GM21447 (cell line): ENCODE measurements around the gene NUDT14.

ENCODE experiments used
- ATAC-seq: cut with Tn5 transposase; IDR thresholded peaks from one replicate; pipeline ENCODE4 v1.9.1; 2021; ENCODE audit not compliant: unreplicated experiment

NUDT14 gene

DNA sequence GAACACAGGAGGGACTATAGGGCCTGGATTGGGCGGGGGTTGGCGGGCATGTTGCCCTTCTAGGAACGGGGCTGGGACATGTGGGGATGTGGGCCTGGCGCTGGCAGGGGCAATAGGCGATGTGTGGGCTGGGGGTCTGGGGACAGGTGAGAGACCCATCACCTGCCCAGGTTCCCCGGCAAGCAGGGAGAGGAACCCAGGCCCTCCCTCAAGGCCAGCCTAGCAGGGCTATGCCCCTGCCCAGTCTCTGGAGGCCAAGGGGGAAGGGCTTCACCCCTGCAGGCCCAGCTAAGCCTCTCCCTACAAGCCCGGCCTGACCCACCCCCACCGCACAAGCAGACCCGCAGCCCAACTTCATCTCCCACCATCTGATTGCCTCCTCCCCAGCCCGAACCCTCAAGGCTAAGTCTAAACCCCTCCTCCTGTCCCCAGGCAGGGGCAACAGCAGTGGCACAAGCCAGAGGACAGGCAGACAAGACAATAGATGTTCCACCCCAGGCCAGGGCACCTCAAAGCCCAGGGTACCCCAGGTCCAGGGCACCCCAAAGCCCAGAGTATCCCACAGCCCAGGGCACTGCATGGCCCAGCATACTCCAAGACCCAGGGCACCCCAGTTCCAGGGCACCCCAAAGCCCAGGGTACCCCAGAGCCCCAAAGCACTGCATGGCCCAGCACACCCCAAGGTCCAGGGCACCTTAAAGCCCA is 19.0 kb downstream of the NUDT14 start:
- no peak for ATAC-seq

DNA sequence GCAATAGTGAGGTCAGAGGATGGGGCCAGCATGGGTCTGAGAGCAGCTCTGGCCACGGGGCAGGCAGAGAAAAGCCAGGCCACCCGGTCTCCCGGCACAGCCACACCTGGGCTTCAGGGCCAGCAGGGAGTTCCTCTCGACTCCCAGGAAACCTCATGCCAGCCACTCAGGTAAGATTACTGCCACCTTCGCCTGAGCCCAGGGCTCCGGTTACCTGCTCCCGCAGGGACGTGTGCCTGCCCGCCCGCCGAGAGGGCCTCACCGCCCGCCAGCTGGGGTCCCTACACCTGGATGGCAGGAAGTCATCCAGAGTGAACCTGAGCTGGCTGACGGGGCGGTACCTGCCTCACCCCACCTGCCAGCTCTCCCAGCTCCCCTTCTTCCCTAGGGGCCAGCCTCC is 19.8 kb downstream of the NUDT14 start:
- ATAC-seq: no peak

DNA sequence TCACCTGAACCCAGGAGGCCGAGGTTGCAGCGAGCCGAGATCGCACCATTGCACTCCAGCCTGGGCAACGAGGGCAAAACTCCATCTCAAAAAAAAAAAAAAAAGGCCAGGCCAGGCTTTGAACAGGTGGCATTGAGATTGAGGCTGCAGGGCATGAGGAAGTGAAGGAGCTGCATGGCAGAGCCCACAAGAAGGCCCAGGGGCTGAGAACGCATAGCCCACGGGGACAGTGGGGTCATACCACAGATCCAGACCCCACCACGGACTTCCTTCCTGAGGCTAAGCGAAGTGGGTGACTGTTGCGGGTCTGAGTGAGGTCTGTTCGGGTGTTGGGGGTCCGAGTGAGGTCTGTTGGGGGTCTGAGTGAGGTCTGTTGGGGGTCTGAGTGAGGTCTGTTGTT is 20.3 kb downstream of the NUDT14 start:
- ATAC-seq: no peak

DNA sequence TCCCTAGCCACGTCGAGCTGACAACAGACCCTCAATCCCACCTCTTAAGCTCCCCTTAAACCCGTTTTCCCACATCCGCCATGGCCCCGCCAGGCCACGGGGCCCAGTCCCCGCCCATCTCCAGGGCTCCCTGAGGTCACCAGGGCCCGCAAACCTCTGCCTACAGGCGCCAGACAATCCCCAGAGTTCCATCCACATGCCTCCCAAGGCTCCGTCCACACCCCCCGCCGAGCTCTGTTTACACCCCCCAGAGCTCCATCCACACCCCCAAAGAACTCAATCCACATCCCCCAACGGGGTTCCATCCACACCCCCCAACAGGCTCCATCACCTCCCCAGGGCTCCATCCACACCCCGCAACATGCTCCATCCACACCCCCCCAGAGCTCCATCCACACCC is 21.8 kb downstream of the NUDT14 start:
- no peak for ATAC-seq

DNA sequence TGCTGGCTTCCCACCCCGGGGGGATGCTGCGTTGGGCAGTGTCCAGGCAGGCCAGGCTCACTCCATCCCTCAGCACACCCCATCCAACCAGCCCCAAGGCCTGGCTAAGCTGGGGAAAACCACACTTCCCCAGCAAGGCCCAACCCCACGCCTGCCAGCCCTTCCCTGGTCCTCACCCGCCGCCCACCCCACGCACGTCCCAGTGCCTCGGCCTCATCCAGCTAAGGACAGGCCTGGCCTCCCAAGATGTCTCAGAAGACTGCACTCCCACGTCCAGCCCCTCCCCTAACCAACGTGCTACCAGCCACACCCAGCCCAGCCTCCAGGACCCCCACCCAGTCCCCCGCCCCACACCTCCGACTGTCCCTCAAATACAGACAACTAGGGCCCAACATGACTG is 22.3 kb downstream of the NUDT14 start:
- no peak for ATAC-seq

DNA sequence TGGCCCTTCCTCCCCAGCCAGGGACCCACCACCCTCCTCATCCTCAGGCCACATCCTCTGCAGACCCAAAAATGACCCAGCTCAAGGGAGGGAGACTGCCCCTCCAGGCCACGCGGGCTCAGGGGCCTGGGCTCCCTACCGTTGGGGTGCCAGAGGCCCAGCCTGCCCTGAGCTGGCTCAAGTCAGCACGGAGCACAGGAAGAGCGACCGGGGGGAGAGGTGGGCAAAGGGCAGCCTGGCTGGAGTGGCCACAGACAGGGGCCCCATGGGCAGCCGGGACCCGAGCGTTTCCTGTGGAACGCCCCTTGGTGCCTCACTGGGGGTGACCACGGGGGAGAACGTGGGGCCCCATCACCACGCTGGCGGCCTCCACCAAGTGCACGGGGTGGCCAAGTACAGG is 23.2 kb downstream of the NUDT14 start:
- no peak for ATAC-seq

DNA sequence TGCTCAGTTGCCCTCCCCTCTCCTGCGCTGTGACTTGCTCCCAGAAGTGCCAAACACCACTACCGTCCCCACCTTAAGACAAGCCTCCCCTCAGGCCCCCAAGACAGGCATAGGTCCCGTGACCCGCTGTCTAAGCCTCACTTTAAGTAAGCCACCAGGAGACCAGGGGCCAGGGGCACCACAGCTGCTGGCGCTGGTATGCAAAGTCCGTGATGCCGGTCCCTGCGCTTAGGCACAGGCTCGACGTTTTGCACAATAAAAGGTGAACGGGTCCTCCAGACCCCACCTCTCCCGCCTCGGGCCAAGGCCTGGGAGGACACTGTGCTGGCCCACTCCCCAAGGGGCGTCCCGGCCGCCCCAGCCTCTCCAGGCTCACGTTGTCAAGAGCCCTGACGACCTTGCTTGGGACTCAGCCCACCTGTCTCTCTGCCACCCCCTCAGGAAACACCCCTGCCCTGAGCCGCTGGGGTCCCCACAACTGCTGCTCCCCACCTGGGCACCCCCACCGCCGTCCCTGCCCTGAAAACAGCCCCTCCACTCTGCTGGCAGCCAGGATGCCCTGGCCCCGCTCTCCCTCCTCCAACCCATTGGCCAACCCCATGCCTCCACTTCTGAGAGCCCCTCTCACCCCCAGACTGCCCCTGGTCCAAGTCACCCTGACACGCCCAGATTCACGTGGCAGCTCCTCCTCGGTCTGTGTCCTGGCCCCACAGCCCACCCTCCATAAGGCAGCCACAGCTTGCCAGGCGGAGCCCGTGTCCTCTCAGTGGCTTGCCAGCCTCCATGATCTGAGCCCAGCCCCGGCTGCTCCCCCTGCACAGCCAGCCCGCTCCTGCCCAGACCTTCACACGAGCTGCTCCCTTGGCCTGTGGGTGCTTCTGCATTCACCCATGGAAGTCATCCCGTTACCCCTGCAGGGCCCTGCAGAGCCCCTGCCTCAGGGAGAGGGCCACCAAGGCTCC is 24.4 kb downstream of the NUDT14 start:
- no peak for ATAC-seq

DNA sequence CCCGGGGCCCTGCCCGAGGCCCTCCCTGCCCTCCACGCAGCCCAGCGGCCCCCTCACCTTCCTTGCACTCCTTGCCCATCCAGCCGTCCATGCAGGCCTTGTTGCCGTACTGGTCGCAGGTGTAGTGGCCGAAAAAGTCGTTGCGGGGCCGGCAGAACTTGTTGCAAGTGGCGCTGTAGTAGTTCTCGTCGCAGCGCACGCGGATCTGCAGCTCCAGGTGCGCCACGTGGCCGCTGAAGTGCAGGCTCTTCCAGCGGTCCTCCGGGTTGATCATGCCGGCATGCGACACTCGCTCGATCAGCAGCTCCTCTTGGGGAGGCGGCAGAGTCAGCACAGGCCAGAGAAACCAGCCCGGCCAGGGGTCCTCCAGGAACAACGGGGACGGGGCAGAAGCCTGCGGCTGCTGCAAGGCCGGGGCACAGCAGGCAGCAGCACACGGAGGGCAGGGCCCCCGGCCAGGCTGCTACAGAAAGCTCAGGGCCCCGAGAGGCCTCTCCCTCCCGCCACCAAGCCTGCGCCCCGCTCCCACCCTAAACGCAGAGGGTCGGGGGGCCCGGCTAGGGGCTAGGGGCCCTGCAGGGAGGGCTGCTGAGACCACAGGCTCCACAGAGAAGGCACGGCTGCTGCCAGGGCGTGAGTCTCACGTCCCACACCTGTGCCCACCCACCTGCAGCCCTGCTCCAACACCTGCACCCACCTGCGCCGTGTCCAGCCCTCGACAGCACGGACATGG is 25.3 kb downstream of the NUDT14 start:
- no peak for ATAC-seq

DNA sequence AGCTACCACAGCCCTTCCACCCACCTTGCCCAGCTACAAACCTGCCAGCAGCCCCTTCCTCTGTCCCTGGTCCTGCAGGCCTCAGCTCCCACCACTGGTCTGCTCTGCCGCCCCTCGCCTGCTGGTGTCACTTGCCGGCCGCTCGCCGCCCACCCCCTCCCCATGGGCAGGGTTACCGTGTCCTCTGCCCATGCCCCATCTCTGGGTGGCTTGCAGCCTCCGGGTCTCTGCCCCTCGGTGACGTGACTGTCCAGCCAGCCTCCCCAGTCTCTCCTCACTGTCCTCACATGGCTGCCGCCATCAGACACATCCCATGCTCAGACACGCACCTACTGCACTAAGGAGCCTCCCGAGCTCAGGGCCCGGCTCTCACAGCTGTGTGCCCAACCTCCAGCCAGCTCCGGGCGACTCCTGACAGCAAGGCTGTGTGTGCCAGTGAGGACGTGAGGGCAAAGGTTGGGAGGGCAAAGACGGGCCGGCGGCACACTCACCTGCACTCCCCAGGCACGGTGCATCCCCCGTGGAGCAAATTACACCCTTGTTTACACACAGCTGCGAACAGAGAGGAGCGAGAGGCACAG is 26.0 kb downstream of the NUDT14 start:
- ATAC-seq: no peak

DNA sequence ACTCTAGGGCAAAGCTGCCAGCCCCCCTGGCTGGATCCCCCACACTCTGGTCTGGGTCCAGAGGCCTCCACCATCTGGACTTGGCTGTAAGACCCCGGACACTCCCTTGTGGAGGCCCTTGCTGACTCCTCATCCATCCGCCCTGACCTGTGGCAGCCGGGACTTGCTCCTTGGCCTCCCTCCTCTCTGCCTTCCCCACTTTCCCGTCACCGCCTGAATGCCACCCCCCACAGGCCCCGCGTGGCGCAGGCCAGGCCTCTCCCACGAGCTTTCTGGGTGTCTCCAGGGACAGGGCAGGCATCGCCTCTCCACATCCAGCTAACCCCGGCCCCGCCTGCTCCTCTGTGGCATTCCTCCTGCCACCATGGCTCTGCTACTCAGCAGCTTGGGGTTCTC is 26.6 kb downstream of the NUDT14 start:
- no peak for ATAC-seq

DNA sequence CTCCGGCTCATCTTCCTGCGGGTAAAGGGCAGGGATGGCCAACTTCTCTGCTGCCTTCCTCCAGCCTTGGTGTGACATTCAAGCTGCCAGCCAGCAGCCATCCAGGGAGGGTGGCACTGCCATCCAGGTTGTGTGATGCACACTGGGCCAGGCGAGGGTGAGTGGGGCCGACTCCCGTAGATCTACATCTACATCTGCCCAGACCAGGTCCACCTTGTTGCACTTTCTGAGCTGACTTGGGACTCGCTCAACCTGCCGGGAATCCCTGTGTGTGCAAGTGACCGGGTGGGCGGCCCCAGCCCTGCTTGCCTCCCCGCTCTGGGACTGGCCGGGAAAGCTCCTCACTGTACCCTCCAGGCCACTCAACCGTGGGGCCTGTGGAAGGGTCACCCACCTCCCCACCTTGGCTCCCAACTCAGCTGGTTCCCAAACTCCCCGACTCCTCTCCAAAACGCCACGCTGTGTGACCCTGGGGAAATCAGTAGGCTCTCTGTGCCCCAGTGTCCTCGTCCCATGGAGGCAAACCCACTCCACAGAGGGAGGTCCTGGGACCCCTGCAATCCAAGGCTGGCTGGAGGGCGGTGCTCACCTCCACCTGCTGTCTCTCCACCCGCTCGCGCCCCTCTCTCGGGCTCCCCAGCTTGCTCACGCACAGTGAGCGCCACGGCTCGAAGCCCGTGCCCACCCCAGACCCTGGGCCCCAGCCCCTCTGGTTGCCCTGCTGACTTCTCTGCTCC is 27.2 kb downstream of the NUDT14 start:
- ATAC-seq: no peak

DNA sequence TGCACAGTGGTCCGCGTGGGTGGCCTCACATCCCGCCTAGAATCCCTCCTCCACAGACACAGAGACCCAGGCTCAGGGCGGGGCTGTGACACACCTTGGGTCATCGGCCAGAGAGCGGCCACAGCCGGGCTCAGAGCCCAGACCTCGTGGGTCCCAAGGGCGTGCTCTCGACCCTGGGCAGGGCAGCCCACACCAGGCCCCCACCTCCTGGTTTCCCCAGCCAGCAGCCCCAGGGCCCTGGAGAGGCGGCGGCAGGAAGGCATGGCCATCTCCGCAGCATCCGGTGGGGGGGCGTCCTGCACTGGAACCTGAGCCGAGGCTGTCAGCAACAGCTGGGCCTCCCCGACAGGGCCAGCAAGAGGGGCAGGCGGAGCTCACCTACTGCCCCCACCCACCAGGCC is 27.8 kb downstream of the NUDT14 start:
- no peak for ATAC-seq

DNA sequence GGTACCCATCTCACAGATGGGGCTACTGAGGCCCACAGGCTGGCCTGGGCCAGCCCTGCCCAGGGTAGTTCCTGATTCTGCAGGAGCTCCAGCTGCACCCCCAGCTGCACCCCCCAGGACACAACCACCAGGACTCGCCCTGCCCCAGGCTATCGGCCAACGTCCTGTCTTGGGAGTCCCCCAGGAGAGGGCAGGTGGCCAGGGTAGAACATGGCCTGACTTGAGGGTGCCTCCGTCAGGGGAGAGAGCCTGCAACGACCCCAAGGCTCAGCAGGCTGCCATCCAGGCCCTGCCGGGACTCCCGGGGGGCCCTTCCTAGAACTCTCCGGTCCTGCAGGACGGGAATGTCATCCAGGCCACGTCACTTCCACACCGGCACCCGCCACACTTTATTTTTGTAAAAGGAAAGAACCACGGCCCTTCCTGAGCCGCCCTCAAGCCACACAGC is 28.3 kb downstream of the NUDT14 start:
- ATAC-seq: no peak

DNA sequence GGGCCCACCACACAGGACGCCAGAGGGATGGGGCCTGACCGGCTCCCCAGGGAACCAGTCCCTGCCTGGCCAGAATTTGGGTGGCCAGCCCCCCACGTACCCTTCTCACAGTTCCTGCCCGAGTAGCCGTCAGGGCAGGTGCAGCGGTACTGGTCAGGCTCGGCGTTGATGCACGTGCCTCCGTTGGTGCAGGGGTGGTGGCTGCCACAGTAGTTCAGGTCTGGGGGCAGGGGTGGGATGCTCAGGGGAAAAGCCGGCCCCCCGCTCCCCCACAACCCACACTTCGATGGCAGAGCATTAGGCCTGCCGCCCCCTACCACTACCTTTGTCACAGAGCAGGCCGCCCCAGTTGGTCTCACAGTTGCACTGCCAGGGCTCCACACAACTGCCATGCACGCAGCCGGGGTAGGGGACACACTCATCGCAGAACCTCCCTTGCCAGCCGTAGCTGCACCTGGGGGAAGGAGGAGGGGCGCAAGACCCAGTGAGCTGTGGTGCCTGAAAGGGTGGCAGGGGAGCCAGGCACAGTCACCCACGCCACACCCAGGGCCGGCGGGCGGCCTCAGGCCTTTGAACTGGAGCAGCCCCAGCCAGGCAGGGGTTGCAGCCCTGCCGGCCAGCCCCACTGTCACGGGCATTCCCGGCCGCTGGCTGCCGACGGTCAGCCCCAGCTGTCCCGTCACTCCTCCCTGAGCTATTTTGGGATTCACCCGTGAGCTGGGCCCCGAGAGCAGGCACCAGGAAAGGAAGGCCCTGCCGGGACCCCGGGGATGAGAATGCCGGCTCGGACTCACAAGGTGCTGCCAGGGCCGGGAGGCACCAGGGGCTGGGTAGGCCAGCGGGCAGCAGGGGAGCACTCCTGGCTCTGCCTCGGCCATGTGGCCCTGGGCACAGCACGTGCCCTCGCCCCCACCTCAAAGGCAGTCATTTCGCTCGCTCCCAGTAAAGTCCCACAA is 29.0 kb downstream of the NUDT14 start:
- ATAC-seq: no peak

DNA sequence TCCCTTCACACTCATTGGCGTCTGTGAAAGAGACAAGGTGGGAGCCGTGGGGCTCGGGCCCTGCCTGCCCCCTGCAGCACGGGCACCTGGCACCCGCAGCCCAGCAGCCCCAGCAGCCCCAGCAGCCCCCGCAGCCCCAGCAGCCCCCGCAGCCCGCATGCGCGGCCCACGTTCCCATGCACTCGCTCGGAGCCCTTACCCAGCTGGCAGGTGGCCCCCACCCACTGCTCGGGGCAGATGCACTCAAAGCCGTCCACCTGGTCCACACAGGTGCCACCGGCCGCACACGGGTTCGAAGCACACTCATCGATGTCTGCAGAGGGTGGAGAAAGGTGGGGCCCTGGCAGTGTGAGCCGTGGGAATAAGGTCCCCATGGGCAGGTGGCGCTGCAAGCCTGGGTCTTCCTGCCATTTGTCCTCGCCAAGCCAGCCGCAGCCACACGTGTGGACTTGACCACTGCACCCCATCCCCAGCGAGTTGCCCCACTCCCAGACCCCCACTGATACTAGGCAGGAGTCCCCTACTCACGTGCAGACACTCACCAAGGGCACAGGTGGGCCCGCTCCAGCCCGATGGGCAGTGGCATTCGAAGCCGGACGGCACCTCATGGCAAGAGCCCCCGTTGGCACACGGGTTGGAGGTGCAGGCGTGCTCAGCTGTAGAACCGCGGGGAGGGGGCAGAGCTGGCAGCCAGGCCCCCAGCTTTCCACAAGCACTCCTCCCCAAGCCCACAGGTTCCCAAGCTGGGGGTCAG is 29.9 kb downstream of the NUDT14 start:
- no peak for ATAC-seq

DNA sequence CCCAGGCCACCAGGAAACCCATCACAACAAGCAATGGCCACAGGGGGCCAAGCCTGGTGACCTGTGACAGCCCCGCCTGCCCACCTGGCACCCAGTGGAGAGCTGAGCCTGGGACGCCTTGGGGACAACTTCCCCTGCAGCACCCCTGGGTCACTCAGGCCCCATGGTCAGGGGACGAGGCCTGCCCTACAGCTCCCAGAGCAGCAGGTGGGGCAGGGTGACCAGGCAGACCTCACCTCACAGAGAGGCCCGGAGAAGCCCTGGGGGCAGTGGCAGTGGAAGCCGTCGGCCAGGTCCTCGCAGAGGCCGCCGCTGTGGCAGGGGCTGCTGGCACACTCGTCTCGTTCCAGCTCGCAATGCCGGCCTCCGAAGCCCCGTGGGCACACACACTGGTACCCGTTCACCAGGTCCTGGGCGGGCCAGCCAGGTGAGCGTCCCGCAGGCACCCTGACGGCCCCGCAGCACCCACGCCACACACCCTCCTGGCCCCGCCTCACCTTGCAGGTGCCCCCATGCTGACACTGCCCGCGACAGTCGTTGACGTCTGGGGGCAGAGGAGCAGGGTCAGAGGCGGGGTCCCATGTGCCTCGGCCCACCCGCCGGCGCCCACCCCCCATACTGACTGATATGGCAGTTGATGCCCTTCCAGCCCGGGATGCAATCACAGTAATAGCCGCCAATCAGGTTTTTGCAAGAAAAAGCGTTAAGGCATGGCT is 30.6 kb downstream of the NUDT14 start:
- ATAC-seq: no peak

DNA sequence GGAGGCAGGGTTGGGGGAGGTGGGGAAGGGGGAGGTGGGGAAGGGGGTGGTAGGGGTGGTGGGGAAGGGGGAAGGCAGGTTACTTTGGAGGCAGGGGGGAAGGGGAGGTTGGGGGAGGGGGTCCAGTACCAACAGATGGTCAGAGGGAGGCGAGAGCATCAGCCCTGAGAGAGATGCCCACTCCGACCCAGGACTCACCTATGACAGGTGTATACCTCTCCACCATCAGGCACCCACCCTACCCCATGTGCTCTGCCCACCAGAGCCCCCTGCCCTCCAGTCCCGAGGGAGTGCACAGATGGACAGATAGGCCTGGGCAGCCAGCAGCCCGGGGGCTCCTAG is 31.1 kb downstream of the NUDT14 start:
- no peak for ATAC-seq

DNA sequence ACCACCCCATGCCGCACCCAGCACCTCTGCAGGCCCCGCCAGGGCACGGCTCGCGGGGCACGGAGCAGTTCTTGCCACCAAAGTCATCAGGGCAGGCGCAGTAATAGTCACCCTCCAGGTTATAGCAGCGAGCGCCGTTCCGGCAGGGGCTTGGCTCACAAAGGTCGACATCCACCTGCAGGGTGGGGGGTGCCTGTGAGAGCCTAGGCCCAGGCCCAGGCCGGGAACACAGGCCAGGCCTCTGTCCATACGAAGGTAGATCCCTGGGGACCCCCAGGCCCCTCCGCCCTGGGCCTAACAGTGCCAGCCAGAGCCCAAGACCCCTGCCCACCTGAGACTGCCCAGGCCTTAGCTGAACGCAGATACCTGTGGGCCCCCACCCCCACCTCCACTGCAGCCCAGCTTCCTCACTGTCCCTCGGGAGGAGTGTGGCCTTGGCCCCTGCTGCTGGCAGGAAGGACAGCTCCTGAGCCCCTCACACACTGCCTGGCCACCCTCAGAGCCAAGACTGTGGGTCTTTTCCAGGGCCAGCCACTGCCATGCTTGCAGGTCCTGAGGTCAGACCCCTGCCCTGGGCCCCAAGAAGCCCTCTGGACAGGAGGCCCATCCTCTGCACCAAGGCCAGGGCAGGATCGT is 31.8 kb downstream of the NUDT14 start:
- no peak for ATAC-seq
